CD4-positive, alpha-beta T cell treated with Interleukin-4 for 1 hour (primary cell): ENCODE results near the gene ZDHHC9.

ENCODE experiments used
- DNase-seq, 2 donors: peaks; one replicate each; pipeline ENCODE4 v3.0.0-alpha.2; 2020 to 2022

The ZDHHC9 gene

GRCh38 chrX:129818123-129818522 is 25.6 kb downstream of the ZDHHC9 start:
- DNase-seq: no peak

- DNase-seq: no peak
These were observed 29.9 kb downstream of the ZDHHC9 start for GRCh38 chrX:129813662-129814368.

GRCh38 chrX:129808829-129809796 is 34.6 kb downstream of the ZDHHC9 start:
- DNase-seq: no peak

GRCh38 chrX:129808158-129808828 is 35.4 kb downstream of the ZDHHC9 start:
- DNase-seq: no peak

- no peak for DNase-seq
These were observed 38.9 kb downstream of the ZDHHC9 start for GRCh38 chrX:129804806-129805205.

- no peak for DNase-seq
These were observed 40.8 kb downstream of the ZDHHC9 start for GRCh38 chrX:129802863-129803262.

- no peak for DNase-seq
These were observed 43.5 kb downstream of the ZDHHC9 start for GRCh38 chrX:129800186-129800585.

- DNase-seq: no peak
These were observed 44.8 kb downstream of the ZDHHC9 start for GRCh38 chrX:129798888-129799287.

GRCh38 chrX:129798456-129798855 is 45.2 kb downstream of the ZDHHC9 start:
- DNase-seq: no peak

- no peak for DNase-seq
These were observed 46.3 kb downstream of the ZDHHC9 start for GRCh38 chrX:129797251-129797906.

- DNase-seq: no peak
These were observed 48.1 kb downstream of the ZDHHC9 start for GRCh38 chrX:129795584-129795983.

GRCh38 chrX:129793604-129794191 is 50.0 kb downstream of the ZDHHC9 start:
- no peak for DNase-seq

- no peak for DNase-seq
These were observed 50.9 kb downstream of the ZDHHC9 start for GRCh38 chrX:129792586-129793291.

- no peak for DNase-seq
These were observed 51.6 kb downstream of the ZDHHC9 start for GRCh38 chrX:129791961-129792570.

GRCh38 chrX:129791336-129791735 is 52.4 kb downstream of the ZDHHC9 start:
- no peak for DNase-seq

GRCh38 chrX:129790808-129791207 is 52.9 kb downstream of the ZDHHC9 start:
- no peak for DNase-seq

GRCh38 chrX:129790146-129790545 is 53.5 kb downstream of the ZDHHC9 start:
- no peak for DNase-seq

GRCh38 chrX:129788527-129788926 is 55.2 kb downstream of the ZDHHC9 start:
- no peak for DNase-seq

- DNase-seq: no peak
These were observed 56.2 kb downstream of the ZDHHC9 start for GRCh38 chrX:129787336-129788055.

GRCh38 chrX:129786210-129786651 is 57.5 kb downstream of the ZDHHC9 start:
- DNase-seq: peak in 1 of 2 donors; percentile 50
